PC-9 (cell line): ENCODE measurements around the gene CIAO2A. TPM values are rescaled to one million over a fixed set of nuclear protein-coding genes. Genes with fewer than 3 reads are reported as not detected.

Experiments used
- BruUV-seq: library from RNA; stranded (reverse); fragments of 400-500 nt; replicated peaks from 2 replicates; lab custom pipeline; 2021; lab: Mats Ljungman, UMichigan
- CTCF ChIA-PET: fragments of 300-600 bp; sonication (Branson Sonifier 250); formaldehyde crosslinking; loops from one replicate; lab custom pipeline; 2022; ENCODE audit warnings: antibody characterized with exemption; lab: Charles Lee
- POLR2A ChIA-PET: fragments of 300-600 bp; sonication (Branson Sonifier 250); formaldehyde crosslinking; loops from one replicate; lab custom pipeline; 2022; ENCODE audit warnings: antibody characterized with exemption; ENCODE audit not compliant: unreplicated experiment; lab: Charles Lee
- DNase-seq, 2 experiments: peaks; one replicate each; pipeline versions ENCODE4 v3.0.0 to v3.0.0-alpha.2; 2015 to 2022; ENCODE audit warnings: mixed read lengths in 1 of 2
- H2AFZ ChIP-seq: fragments of 200-600 bp; sonication (generic); 2 replicates; pipeline ENCODE4 v1.8.1; 2017; ENCODE audit warnings: antibody characterized with exemption
- H3F3A ChIP-seq: fragments of 200-600 bp; sonication (generic); 2 replicates; pipeline ENCODE4 v1.8.1; 2017; ENCODE audit warnings: antibody characterized with exemption, mild to moderate bottlenecking, low read depth; ENCODE audit not compliant: insufficient read depth
- H3K27ac ChIP-seq: fragments of 200-600 bp; sonication (generic); 2 replicates; pipeline ENCODE4 v1.6.1; 2016; ENCODE audit warnings: mixed run types
- H3K27me3 ChIP-seq: fragments of 200-600 bp; sonication (generic); 2 replicates; pipeline ENCODE4 v1.6.1; 2016; ENCODE audit warnings: low read depth, mixed run types; ENCODE audit not compliant: insufficient read depth
- H3K36me3 ChIP-seq: fragments of 200-600 bp; sonication (generic); 2 replicates; pipeline ENCODE4 v1.6.1; 2016; ENCODE audit warnings: low read depth, mixed run types
- H3K4me1 ChIP-seq: fragments of 200-600 bp; sonication (generic); replicated peaks from 2 replicates; pipeline ENCODE4 v1.6.1; 2016; ENCODE audit warnings: mixed run types; ENCODE audit not compliant: insufficient read depth
- H3K4me2 ChIP-seq: fragments of 200-600 bp; sonication (generic); 2 replicates; pipeline ENCODE4 v1.6.1; 2017; ENCODE audit warnings: mixed run types
- H3K4me3 ChIP-seq: fragments of 200-600 bp; sonication (generic); 2 replicates; pipeline ENCODE4 v1.6.1; 2016; ENCODE audit warnings: mixed run types
- H3K79me2 ChIP-seq: fragments of 200-600 bp; sonication (generic); 2 replicates; pipeline ENCODE4 v1.6.1; 2017; ENCODE audit warnings: low read depth, mixed run types
- H3K9me2 ChIP-seq: fragments of 200-600 bp; sonication (generic); 2 replicates; pipeline ENCODE4 v1.8.1; 2017; ENCODE audit warnings: mild to moderate bottlenecking; ENCODE audit not compliant: insufficient read depth
- H3K9me3 ChIP-seq: fragments of 200-600 bp; sonication (generic); 2 replicates; pipeline ENCODE4 v1.8.1; 2016; ENCODE audit warnings: low read depth; ENCODE audit not compliant: insufficient read depth
- H4K20me1 ChIP-seq: fragments of 200-600 bp; sonication (generic); 2 replicates; pipeline ENCODE4 v1.8.1; 2017; ENCODE audit not compliant: insufficient read depth
- EZH2 ChIP-seq: fragments of 200-600 bp; sonication (generic); IDR thresholded peaks from 2 replicates; pipeline ENCODE4 v1.8.0; 2017; ENCODE audit warnings: antibody characterized with exemption, low read depth
- intact Hi-C: fragments of 100-400 bp; cut with micrococcal nuclease; formaldehyde crosslinking; loops from one replicate; pipeline ENCODE4 v1.10.0; 2022; ENCODE audit not compliant: unreplicated experiment
- total RNA-seq: library from RNA; stranded (reverse); gene quantifications from 2 replicates; pipeline ENCODE4 v1.2.3, GENCODE V29; 2021
- TF ChIP-seq, protein P1 (sequence below): fragments of 200-600 bp; sonication (generic); conservative IDR thresholded peaks from 2 replicates; pipeline ENCODE4 v1.6.1; 2017; ENCODE audit warnings: mixed run types, antibody characterized with exemption, mild to moderate bottlenecking, moderate library complexity

Gene CIAO2A
- total RNA-seq, 1 experiment from 2014 or later, result 76.3 TPM

DNA sequence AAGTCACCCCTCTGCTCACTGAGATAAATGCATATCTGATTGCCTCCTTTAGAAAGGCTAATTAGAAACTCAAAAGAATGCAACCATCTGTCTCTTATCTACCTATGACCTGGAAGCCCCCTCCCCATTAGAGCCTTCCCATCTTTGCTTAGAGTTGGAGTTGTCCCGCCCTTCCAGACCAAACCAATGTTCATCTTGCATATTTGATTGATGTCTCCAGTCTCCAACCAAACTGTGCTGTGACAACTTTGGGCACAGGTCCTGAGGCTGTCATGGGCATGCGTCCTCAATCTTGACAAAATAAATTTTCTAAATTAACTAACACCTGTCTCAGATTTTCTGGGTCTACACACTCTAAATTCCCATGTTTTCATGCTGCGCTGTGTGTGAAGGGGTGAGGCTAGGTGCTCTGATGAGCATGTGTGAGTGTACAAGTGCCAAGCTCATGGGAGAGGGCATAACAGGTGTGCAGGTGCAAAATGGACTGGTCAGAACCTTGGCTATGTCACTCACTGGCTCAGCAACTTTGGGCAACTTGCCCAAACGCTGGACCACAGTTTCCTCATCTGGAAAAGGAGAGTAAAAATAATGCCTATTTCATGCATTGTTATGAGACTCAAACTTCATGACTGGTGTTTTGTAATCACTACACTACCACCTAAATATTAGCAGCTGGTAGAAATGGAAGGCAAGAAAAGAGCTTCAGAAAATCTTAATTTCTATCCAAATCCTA, 54.6 kb downstream of the CIAO2A start:
- Histone ChIP-seq H3K4me2 (no peak overlapping the region), H4K20me1 (no peaks in the 10 kb centered on the region), H3K9me2 (no peaks in the 10 kb centered on the region), H3K27me3 (no peaks in the 10 kb centered on the region), H2AFZ (no peak overlapping the region), H3K36me3 (no peaks in the 10 kb centered on the region), H3F3A (no peaks in the 10 kb centered on the region), H3K4me1 (no peaks in the 10 kb centered on the region), H3K79me2 (no peaks in the 10 kb centered on the region), H3K4me3 (no peak overlapping the region), H3K27ac (no peak overlapping the region), H3K9me3 (no peaks in the 10 kb centered on the region)
- CTCF ChIA-PET, result no interaction called here
- TF ChIP-seq EZH2, result no peak
- TF ChIP-seq, protein P1, sequence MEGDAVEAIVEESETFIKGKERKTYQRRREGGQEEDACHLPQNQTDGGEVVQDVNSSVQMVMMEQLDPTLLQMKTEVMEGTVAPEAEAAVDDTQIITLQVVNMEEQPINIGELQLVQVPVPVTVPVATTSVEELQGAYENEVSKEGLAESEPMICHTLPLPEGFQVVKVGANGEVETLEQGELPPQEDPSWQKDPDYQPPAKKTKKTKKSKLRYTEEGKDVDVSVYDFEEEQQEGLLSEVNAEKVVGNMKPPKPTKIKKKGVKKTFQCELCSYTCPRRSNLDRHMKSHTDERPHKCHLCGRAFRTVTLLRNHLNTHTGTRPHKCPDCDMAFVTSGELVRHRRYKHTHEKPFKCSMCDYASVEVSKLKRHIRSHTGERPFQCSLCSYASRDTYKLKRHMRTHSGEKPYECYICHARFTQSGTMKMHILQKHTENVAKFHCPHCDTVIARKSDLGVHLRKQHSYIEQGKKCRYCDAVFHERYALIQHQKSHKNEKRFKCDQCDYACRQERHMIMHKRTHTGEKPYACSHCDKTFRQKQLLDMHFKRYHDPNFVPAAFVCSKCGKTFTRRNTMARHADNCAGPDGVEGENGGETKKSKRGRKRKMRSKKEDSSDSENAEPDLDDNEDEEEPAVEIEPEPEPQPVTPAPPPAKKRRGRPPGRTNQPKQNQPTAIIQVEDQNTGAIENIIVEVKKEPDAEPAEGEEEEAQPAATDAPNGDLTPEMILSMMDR, result no peak
- DNase-seq, result no peak
- BruUV-seq, result no TSS peak
- intact Hi-C loops, result no loop called here
- POLR2A ChIA-PET, result no interaction called here

- ChIA-PET CTCF (interaction anchor here (0.7 kb wide), 1 partner anchor 77 kb away, joined by 4 read pairs; no protein-coding TSS in a partner anchor), POLR2A (no interaction called here)
- H3K4me2 ChIP-seq, result no peak overlapping the region
Observed at GRCh38 chr15:64037966-64038365, 55.7 kb downstream of the CIAO2A start.

GRCh38 chr15:64037116-64037515, 56.5 kb downstream of the CIAO2A start:
- no peak overlapping the region for H2AFZ ChIP-seq
- H3K4me3 ChIP-seq, result no peak overlapping the region
- H3F3A ChIP-seq, result no peaks in the 10 kb centered on the region
- no peak overlapping the region for H3K27ac ChIP-seq
- no peak for DNase-seq
- no peaks in the 10 kb centered on the region for H3K36me3 ChIP-seq
- intact Hi-C loops, result no loop called here
- no peaks in the 10 kb centered on the region for H3K79me2 ChIP-seq
- ChIA-PET POLR2A (no interaction called here), CTCF (no interaction called here)
- H4K20me1 ChIP-seq, result no peaks in the 10 kb centered on the region
- TF ChIP-seq, protein P1, result no peak
- no peak for TF ChIP-seq EZH2
- no TSS peak for BruUV-seq
- H3K9me3 ChIP-seq, result no peaks in the 10 kb centered on the region
- H3K27me3 ChIP-seq, result no peaks in the 10 kb centered on the region
- H3K4me2 ChIP-seq, result no peak overlapping the region
- H3K4me1 ChIP-seq, result no peaks in the 10 kb centered on the region
- H3K9me2 ChIP-seq, result no peaks in the 10 kb centered on the region

More at GRCh38 chr15:64037966-64038365, 55.7 kb downstream of the CIAO2A start:
- H3K4me1 ChIP-seq, result no peaks in the 10 kb centered on the region
- TF ChIP-seq, protein P1, result no peak
- TF ChIP-seq EZH2, result no peak
- no peaks in the 10 kb centered on the region for H3K9me3 ChIP-seq
- no peaks in the 10 kb centered on the region for H3K36me3 ChIP-seq
- H3K9me2 ChIP-seq, result no peaks in the 10 kb centered on the region
- intact Hi-C loops, result no loop called here
- no peaks in the 10 kb centered on the region for H4K20me1 ChIP-seq
- no peak overlapping the region for H3K4me3 ChIP-seq
- H3K79me2 ChIP-seq, result no peaks in the 10 kb centered on the region
- H3F3A ChIP-seq, result no peaks in the 10 kb centered on the region
- no peaks in the 10 kb centered on the region for H3K27me3 ChIP-seq
- BruUV-seq, result no TSS peak
- H2AFZ ChIP-seq, result no peak overlapping the region
- no peak for DNase-seq
- no peak overlapping the region for H3K27ac ChIP-seq
